HepG2 (cell line): ENCODE measurements around the gene AMN. TPM values are rescaled to one million over a fixed set of nuclear protein-coding genes. Genes with fewer than 3 reads are reported as not detected.

Experiments used
- ATAC-seq: fragments of 200-7000 bp; cut with Tn5 transposase; 3 replicates; pipeline ENCODE4 v1.9.1; 2020; ENCODE audit warnings: mild to moderate bottlenecking, moderate library complexity
- BruUV-seq: library from RNA; stranded (reverse); fragments of 400-500 nt; replicated peaks from 2 replicates; lab custom pipeline; 2021; lab: Mats Ljungman, UMichigan
- CTCF ChIA-PET: fragments of 300-600 bp; formaldehyde crosslinking; extraction: SDS; loops from one replicate; lab custom pipeline; 2021; ENCODE audit warnings: low total read pairs, inconsistent platforms, low intra/inter-chr PET ratio; lab: Yijun Ruan, JAX
- POLR2A ChIA-PET: fragments of 350-600 bp; sonication (Branson Sonifier 250); formaldehyde crosslinking; loops from one replicate; lab custom pipeline; 2020; ENCODE audit warnings: antibody characterized with exemption, inconsistent platforms; lab: Yijun Ruan, JAX
- DNase-seq: peaks from one replicate; pipeline ENCODE4 v3.0.0-alpha.2; 2015; ENCODE audit warnings: low spot score
- FAIRE-seq: peaks from 3 replicates; lab custom pipeline; 2011; peaks lifted over from hg19 to GRCh38; lab: Jason Lieb, UNC
- H2AFZ ChIP-seq: one replicate; pipeline ENCODE4 v1.6.1; 2011; ENCODE audit warnings: low read length, inconsistent platforms
- H3K27ac ChIP-seq: fragments of 300-600 bp; 3 replicates; pipeline ENCODE4 v1.8.0; 2011; ENCODE audit warnings: mixed run types, mild to moderate bottlenecking, mixed read lengths, low read length, inconsistent platforms; ENCODE audit not compliant: insufficient read depth; ENCODE audit errors: extremely low read length
- H3K27me3 ChIP-seq, 2 experiments: fragments of 200-600 bp in 1 of 2; 2 replicates in 1 of 2; 3 replicates in 1 of 2; pipeline versions ENCODE4 v1.6.0 to v1.8.0; 2011; ENCODE audit warnings: low read length in 2 of 2, mild to moderate bottlenecking in 2 of 2, moderate library complexity in 2 of 2, inconsistent platforms in 1 of 2; ENCODE audit not compliant: insufficient read depth in 2 of 2, control insufficient read depth in 1 of 2
- H3K36me3 ChIP-seq, 2 experiments: fragments of 200-600 bp in 1 of 2; replicated peaks in 1 of 2; 2 replicates in 1 of 2; 3 replicates in 1 of 2; pipeline versions ENCODE4 v1.5.1 to v1.8.0; 2011; ENCODE audit warnings: low read length in 2 of 2, inconsistent platforms in 1 of 2; ENCODE audit not compliant: insufficient read depth in 2 of 2, control insufficient read depth in 1 of 2
- H3K4me1 ChIP-seq: 2 replicates; pipeline ENCODE4 v1.5.1; 2012; ENCODE audit warnings: low read length, inconsistent platforms; ENCODE audit not compliant: insufficient read depth
- H3K4me2 ChIP-seq: 2 replicates; pipeline ENCODE4 v1.6.0; 2011; ENCODE audit warnings: low read depth, low read length, inconsistent platforms
- H3K4me3 ChIP-seq, 3 experiments: fragments of 200-600 bp in 1 of 3; sonication (generic), shearing (Covaris generic) in 1 of 3; replicated peaks in 1 of 3; 2 replicates each; pipeline ENCODE4 v1.5.1; 2011 to 2016; ENCODE audit warnings: low read length in 3 of 3, inconsistent platforms in 2 of 3, low read depth in 2 of 3, mild to moderate bottlenecking in 2 of 3, control low read depth in 1 of 3, mixed read lengths in 1 of 3; ENCODE audit not compliant: insufficient read depth in 1 of 3
- H3K79me2 ChIP-seq: one replicate; pipeline ENCODE4 v1.6.1; 2011; ENCODE audit warnings: low read length, inconsistent platforms; ENCODE audit not compliant: insufficient read depth
- H3K9ac ChIP-seq: 2 replicates; pipeline ENCODE4 v1.6.0; 2011; ENCODE audit warnings: mild to moderate bottlenecking, low read depth, low read length, inconsistent platforms; ENCODE audit not compliant: insufficient read depth
- H3K9me3 ChIP-seq: 2 replicates; pipeline ENCODE4 v1.5.1; 2012; ENCODE audit warnings: mild to moderate bottlenecking, low read length
- H4K20me1 ChIP-seq: 2 replicates; pipeline ENCODE4 v1.6.0; 2011; ENCODE audit warnings: inconsistent platforms, mild to moderate bottlenecking, low read length, moderate library complexity; ENCODE audit not compliant: insufficient read depth
- ATF7 ChIP-seq, 2 experiments: fragments of 450-650 bp in 1 of 2; sonication (generic) in 1 of 2; formaldehyde crosslinking in 1 of 2; IDR thresholded peaks; 2 replicates each; pipeline versions ENCODE4 v1.4.0 to v1.6.1; 2016 to 2020; ENCODE audit warnings: antibody characterized with exemption in 1 of 2, mild to moderate bottlenecking in 1 of 2, missing genetic modification reagents in 1 of 2
- EED ChIP-seq: sonication (generic); formaldehyde crosslinking; IDR thresholded peaks from 2 replicates; pipeline ENCODE4 v1.5.0; 2020; ENCODE audit warnings: mild to moderate bottlenecking, missing genetic modification reagents
- EHMT2 ChIP-seq: fragments of 200-600 bp; sonication (generic); IDR thresholded peaks from 2 replicates; pipeline ENCODE4 v1.7.0; 2017; ENCODE audit warnings: antibody characterized with exemption, low read depth, low read length, borderline replicate concordance
- ELF1 ChIP-seq: sonication (generic); formaldehyde crosslinking; IDR thresholded peaks from 2 replicates; pipeline ENCODE4 v1.4.0; 2020; ENCODE audit warnings: missing genetic modification reagents
- GABPB1 ChIP-seq: IDR thresholded peaks from 2 replicates; pipeline ENCODE4 v1.6.1; 2016; ENCODE audit warnings: mild to moderate bottlenecking, missing genetic modification reagents, moderate library complexity, missing compliant biosample characterization
- HINFP ChIP-seq: sonication (generic); formaldehyde crosslinking; IDR thresholded peaks from 2 replicates; pipeline ENCODE4 v1.4.0; 2020; ENCODE audit warnings: low read depth, mild to moderate bottlenecking, missing genetic modification reagents
- JDP2 ChIP-seq: sonication (generic); formaldehyde crosslinking; IDR thresholded peaks from 2 replicates; pipeline ENCODE4 v1.8.1; 2022; ENCODE audit warnings: missing genetic modification reagents, borderline replicate concordance
- NBN ChIP-seq: fragments of 450-650 bp; conservative IDR thresholded peaks from 2 replicates; pipeline ENCODE4 v1.6.1; 2017
- NFIC ChIP-seq: IDR thresholded peaks from 2 replicates; pipeline ENCODE4 v1.6.1; 2012; ENCODE audit warnings: mild to moderate bottlenecking, low read length, inconsistent platforms
- NR0B2 ChIP-seq: sonication (generic); formaldehyde crosslinking; IDR thresholded peaks from 2 replicates; pipeline ENCODE4 v1.4.0; 2020; ENCODE audit warnings: mild to moderate bottlenecking, missing genetic modification reagents
- RFX1 ChIP-seq: fragments of 450-650 bp; IDR thresholded peaks from 2 replicates; pipeline ENCODE4 v1.6.1; 2017
- SNAI1 ChIP-seq: sonication (generic); formaldehyde crosslinking; IDR thresholded peaks from 2 replicates; pipeline ENCODE4 v1.5.0; 2020; ENCODE audit warnings: mild to moderate bottlenecking, missing genetic modification reagents, borderline replicate concordance
- STAT5B ChIP-seq: sonication (generic); formaldehyde crosslinking; IDR thresholded peaks from 2 replicates; pipeline ENCODE4 v1.4.0; 2020; ENCODE audit warnings: missing genetic modification reagents
- ZNF335 ChIP-seq: sonication (generic); formaldehyde crosslinking; IDR thresholded peaks from 2 replicates; pipeline ENCODE4 v1.4.0; 2020; ENCODE audit warnings: missing genetic modification reagents
- ZNF382 ChIP-seq: sonication (generic); formaldehyde crosslinking; IDR thresholded peaks from 2 replicates; pipeline ENCODE4 v1.5.0; 2020; ENCODE audit warnings: missing genetic modification reagents, mild to moderate bottlenecking, borderline replicate concordance
- ZNF431 ChIP-seq: sonication (generic); formaldehyde crosslinking; IDR thresholded peaks from 2 replicates; pipeline ENCODE4 v1.9.0; 2022; ENCODE audit warnings: missing genetic modification reagents, low read depth, mild to moderate bottlenecking, borderline replicate concordance
- ZNF749 ChIP-seq: sonication (generic); formaldehyde crosslinking; IDR thresholded peaks from 2 replicates; pipeline ENCODE4 v1.8.0; 2022; ENCODE audit warnings: mild to moderate bottlenecking, missing genetic modification reagents, moderate library complexity, borderline replicate concordance
- WGBS: methylation state at CpG from one replicate; pipeline ENCODE4 v1.1.6; 2017; ENCODE audit warnings: low lambda C conversion rate; 5-methylcytosine and 5-hydroxymethylcytosine counted together
- in situ Hi-C: cut with HindIII; loops from 2 replicates; pipeline ENCODE4 v1.10.0; 2017; ENCODE audit warnings: low pct_unique_long_range_greater_than_20kb; ENCODE audit not compliant: extremely low pct_ligation_motif_present
- intact Hi-C: fragments of 100-400 bp; cut with micrococcal nuclease; formaldehyde crosslinking; loops from one replicate; pipeline ENCODE4 v1.10.0; 2022; ENCODE audit not compliant: unreplicated experiment
- polyA plus RNA-seq, 8 experiments: library from polyadenylated mRNA; depleted of rRNA in 3 of 8; stranded (reverse) in 7 of 8; unstranded in 1 of 8; fragments of >200 nt; fragmentation: Illumina TruSeq in 4 of 8; extraction: Trizol in 4 of 8; gene quantifications; 2 replicates each; pipeline versions ENCODE4 v1.2.1 to v1.2.3, GENCODE V29; 2011 to 2016; ENCODE audit warnings: low read depth in 4 of 8, missing spikeins in 1 of 8, mixed read lengths in 1 of 8; ENCODE audit not compliant: insufficient read depth in 1 of 8
- total RNA-seq, 5 experiments: library from RNA; depleted of rRNA; stranded (reverse); fragments of >200 nt; fragmentation: Illumina TruSeq; extraction: Trizol; gene quantifications; 2 replicates each; pipeline ENCODE4 v1.2.3, GENCODE V29; 2016; ENCODE audit warnings: low read depth in 1 of 5

AMN gene
- total and polyA plus RNA-seq, 2 of the 13 experiments (the other 11 are each of a cell fraction or from before 2014, with no cell fraction given), result 9.8 to 33.1 TPM

- 95% methylated on average over 8 of the region's 8 CpGs for WGBS
- CTCF ChIA-PET, result no interaction called here
These were observed 33.4 kb downstream of the AMN start for GRCh38 chr14:102955636-102956408.

GRCh38 chr14:102957222-102957621 lies 34.8 kb downstream of the AMN start:
- H3K4me2 ChIP-seq, result no peak overlapping the region
- peaks cover 23 to 44% of the 10 kb centered on the region in 2 experiments for H3K36me3 ChIP-seq
- no peak overlapping the region for H3K4me3 ChIP-seq
- H3K9me3 ChIP-seq, result no peaks in the 10 kb centered on the region
- DNase-seq (no peak), FAIRE-seq (no peak), ATAC-seq (no peak)
- H4K20me1 ChIP-seq, result no peaks in the 10 kb centered on the region
- H3K9ac ChIP-seq, result no peak overlapping the region
- POLR2A ChIA-PET, result no interaction called here
- CTCF ChIA-PET, result no interaction called here
- H2AFZ ChIP-seq, result no peak overlapping the region
- no peak for TF ChIP-seq RFX1
- TF ChIP-seq STAT5B (CRISPR knock-in tag), result no peak
- no peak for TF ChIP-seq EHMT2
- no peak for TF ChIP-seq EED (CRISPR knock-in tag)
- TF ChIP-seq ZNF431, result no peak
- TF ChIP-seq HINFP, result no peak
- TF ChIP-seq ZNF382, result no peak
- TF ChIP-seq ZNF749 (CRISPR knock-in tag), result no peak
- no peak for TF ChIP-seq ELF1
- no peak for TF ChIP-seq JDP2
- BruUV-seq, result no TSS peak
- no peaks in the 10 kb centered on the region for H3K27me3 ChIP-seq
- in situ Hi-C loops (no loop called here), intact Hi-C loops (no loop called here)
- WGBS, result 99% methylated on average over 10 of the region's 10 CpGs
- H3K79me2 ChIP-seq, result no peaks in the 10 kb centered on the region
- H3K27ac ChIP-seq, result no peak overlapping the region
- no peaks in the 10 kb centered on the region for H3K4me1 ChIP-seq

More at GRCh38 chr14:102955636-102956408, 33.4 kb downstream of the AMN start:
- no peak overlapping the region for H3K4me2 ChIP-seq
- POLR2A ChIA-PET, result no interaction called here
- intact Hi-C loops, result no loop called here
- no peak for DNase-seq
- H3K79me2 ChIP-seq, result no peaks in the 10 kb centered on the region
- no peaks in the 10 kb centered on the region for H3K4me1 ChIP-seq
- no peak for ATAC-seq
- TF ChIP-seq NBN, result no peak
- TF ChIP-seq SNAI1 (CRISPR knock-in tag), result no peak
- no peak for TF ChIP-seq ZNF335
- TF ChIP-seq NFIC, result no peak
- TF ChIP-seq NR0B2, result no peak
- no peak for TF ChIP-seq GABPB1 (CRISPR knock-in tag)
- no peak for TF ChIP-seq ATF7 (IDR thresholded peaks at IDR 0.05)
- no peak for TF ChIP-seq ATF7 (CRISPR knock-in tag; IDR thresholded peaks at IDR 0.05)
- TF ChIP-seq, all 625 proteins: peak for 0
- FAIRE-seq, result no peak
- no peaks in the 10 kb centered on the region for H4K20me1 ChIP-seq
- H3K9ac ChIP-seq, result no peak overlapping the region
- BruUV-seq, result no TSS peak
- in situ Hi-C loops, result no loop called here
- no peak overlapping the region for H3K27ac ChIP-seq
- no peaks in the 10 kb centered on the region for H3K9me3 ChIP-seq
- H3K27me3 ChIP-seq, result no peaks in the 10 kb centered on the region
- no peak overlapping the region for H3K4me3 ChIP-seq
- no peak overlapping the region for H2AFZ ChIP-seq
- H3K36me3 ChIP-seq, result peaks cover 24 to 37% of the 10 kb centered on the region in 2 experiments
